HG02588 (cell line): Measurements from ENCODE around the gene AKIP1.
"Not testable (repeated sequence)": the region's sequence is repeated elsewhere in the genome, so short reads cannot be mapped to it uniquely, and the experiment has no call there.

ENCODE experiments used
- ATAC-seq: cut with Tn5 transposase; IDR thresholded peaks from one replicate; pipeline ENCODE4 v1.9.1; 2021; ENCODE audit warnings: mild to moderate bottlenecking, moderate library complexity; ENCODE audit not compliant: unreplicated experiment

AKIP1 gene

GRCh38 chr11:8914661-8915018 lies 3.7 kb downstream of the AKIP1 start:
- no peak for ATAC-seq

- ATAC-seq: no peak
These were observed 6.3 kb downstream of the AKIP1 start for GRCh38 chr11:8917157-8917825.

- ATAC-seq: no peak
These were observed 11.7 kb downstream of the AKIP1 start for GRCh38 chr11:8922691-8923090.

GRCh38 chr11:8925711-8926110 lies 14.7 kb downstream of the AKIP1 start:
- ATAC-seq: no peak

- ATAC-seq: no peak
These were observed 15.2 kb downstream of the AKIP1 start for GRCh38 chr11:8926236-8926635.

GRCh38 chr11:8927233-8927632 lies 16.2 kb downstream of the AKIP1 start:
- ATAC-seq: no peak

GRCh38 chr11:8928205-8928604 lies 17.2 kb downstream of the AKIP1 start:
- no peak for ATAC-seq

GRCh38 chr11:8928981-8929615 lies 18.1 kb downstream of the AKIP1 start:
- no peak for ATAC-seq

- no peak for ATAC-seq
These were observed 19.6 kb downstream of the AKIP1 start for GRCh38 chr11:8930456-8931175.

GRCh38 chr11:8932564-8933180 lies 21.7 kb downstream of the AKIP1 start, which contains the start of gene C11orf16:
TSS of gene C11orf16 (minus strand) at chr11:8932947. CDS start at chr11:8932308, 639 bp downstream.
- ATAC-seq: no peak

GRCh38 chr11:8933931-8934330 lies 22.9 kb downstream of the AKIP1 start:
- ATAC-seq: no peak

- no peak for ATAC-seq
These were observed 23.9 kb downstream of the AKIP1 start for GRCh38 chr11:8934742-8935488.

GRCh38 chr11:8935789-8936188 lies 24.8 kb downstream of the AKIP1 start:
- not testable (repeated sequence) for ATAC-seq

GRCh38 chr11:8937159-8937558 lies 26.2 kb downstream of the AKIP1 start:
- ATAC-seq: peak; percentile 55

GRCh38 chr11:8937659-8938058 lies 26.7 kb downstream of the AKIP1 start:
- ATAC-seq: no peak

GRCh38 chr11:8941341-8942103 lies 30.5 kb downstream of the AKIP1 start:
- ATAC-seq: no peak

GRCh38 chr11:8942518-8943066 lies 31.6 kb downstream of the AKIP1 start, which contains the start of gene ASCL3:
TSS of gene ASCL3 (minus strand) at chr11:8943016. CDS start at chr11:8938161, 4,855 bp downstream.
- no peak for ATAC-seq

GRCh38 chr11:8947230-8947943 lies 36.4 kb downstream of the AKIP1 start:
- ATAC-seq: no peak

GRCh38 chr11:8948886-8949285 lies 37.9 kb downstream of the AKIP1 start:
- ATAC-seq: no peak
